ENCODE measurements around the gene DNPEP.
A peak's percentile ranks its signal among the peaks of the same experiment; 100 is the strongest.

DNPEP gene

DNA sequence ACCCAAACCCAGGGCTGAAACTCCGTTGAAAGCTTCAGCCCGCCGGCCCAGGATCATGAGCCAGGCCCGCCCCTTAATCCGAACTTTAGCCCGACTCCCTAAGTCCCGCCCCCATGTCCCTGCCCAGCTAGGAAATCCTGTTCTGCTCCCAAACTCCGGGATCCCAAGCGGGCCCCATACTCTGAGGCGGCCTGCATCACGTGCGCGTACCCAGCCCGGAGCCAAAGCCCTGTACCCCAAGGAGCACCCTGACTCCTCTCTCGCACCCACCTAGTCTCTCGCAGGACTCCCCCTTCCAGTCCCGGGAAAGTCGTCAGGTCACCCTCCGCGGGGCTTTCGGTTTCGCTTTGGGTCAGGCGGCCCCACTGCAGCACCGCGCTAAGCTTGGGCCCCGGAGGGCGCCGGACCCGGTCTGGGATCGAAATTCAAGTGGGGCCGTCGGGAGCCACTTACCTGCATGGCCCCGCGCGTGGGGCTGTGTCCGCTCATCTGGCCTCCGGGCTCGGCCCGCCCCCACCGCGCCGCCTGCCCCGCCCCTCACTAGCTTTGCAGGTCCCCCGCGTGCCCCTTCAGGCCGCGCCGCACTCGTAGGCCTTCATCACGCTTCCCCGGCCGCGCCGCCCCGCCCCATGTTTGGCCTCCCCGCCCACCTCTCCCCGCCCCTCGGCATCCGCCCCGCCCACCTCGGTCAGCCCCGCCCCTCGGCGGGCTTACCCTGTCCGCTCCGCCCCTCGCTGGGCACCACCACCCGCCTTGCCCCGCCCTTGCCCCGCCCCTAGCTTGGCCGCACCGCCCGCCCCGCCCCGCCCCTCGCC is at the start of gene DNPEP:
Gene DNPEP, minus strand, starts transcription at position 607 of the 815 bp plus-strand sequence. Its CDS starts 118 bp downstream, at position 489.
- peak; percentile 39 for DNase-seq (ENCODE audit: low read depth)

DNA sequence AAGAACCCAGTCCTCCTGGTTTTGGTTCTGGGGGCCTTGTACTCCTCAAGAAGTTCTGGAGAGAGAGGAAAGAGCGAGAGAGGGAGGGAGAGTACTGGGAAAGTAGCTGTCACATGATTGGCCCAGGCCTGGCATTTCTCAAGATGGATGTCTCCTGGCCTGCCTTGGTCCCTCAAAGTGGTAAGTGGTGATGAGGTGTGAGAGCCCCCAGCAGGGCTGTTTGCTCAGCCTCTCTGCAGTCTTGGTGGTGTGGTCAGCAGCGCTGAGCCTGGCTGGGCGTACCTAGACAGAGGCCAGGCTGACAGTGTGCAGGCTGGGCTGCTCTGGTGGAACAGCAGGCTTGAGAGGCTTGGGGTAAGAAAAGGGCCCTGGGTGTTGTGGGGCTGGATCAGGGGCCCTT is 49.4 kb upstream of the DNPEP start:
- DNase-seq (ENCODE audit: low read depth) = no peak

DNA sequence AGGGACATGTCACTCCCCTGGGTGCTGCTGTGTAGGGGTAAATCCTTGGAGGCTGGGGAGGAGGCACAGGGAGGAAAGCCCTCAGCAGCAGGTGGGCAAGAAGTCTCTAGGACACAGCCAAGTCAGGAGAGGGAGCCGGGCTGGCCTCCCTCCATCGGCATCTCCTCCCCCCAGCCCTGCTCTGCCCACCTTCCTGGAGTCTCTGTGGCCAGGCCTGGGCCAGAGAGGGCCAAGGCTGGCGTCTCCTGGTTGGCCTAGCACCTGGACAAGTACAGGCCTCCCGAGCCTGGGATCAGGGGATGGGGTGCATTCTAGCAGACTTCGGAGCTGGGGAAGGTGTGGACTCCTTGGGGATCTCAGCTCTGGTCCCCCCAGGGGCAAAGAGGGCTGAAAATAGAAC is 48.8 kb upstream of the DNPEP start:
- no peak for DNase-seq (ENCODE audit: low read depth)

DNA sequence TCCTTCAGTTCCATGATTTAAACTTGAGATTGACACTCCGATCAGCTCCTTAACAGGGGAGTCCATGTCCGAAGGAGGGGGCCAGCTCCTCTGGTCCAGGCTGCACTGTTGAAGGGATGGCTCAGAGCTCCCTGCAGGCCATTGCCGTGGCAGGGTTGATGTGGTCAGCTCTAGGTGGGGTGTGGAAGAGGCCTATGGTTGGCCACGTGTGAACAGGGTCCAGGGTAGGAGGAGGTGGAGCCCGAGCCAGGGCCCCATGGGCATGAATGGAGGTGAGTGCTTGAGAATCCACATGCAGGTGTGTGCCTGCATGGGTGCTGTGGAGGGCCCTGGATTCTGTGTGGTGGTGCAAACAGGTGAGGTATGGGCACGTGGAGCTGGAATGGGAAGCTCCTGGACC is 48.0 kb upstream of the DNPEP start:
- DNase-seq (ENCODE audit: low read depth) = no peak

DNA sequence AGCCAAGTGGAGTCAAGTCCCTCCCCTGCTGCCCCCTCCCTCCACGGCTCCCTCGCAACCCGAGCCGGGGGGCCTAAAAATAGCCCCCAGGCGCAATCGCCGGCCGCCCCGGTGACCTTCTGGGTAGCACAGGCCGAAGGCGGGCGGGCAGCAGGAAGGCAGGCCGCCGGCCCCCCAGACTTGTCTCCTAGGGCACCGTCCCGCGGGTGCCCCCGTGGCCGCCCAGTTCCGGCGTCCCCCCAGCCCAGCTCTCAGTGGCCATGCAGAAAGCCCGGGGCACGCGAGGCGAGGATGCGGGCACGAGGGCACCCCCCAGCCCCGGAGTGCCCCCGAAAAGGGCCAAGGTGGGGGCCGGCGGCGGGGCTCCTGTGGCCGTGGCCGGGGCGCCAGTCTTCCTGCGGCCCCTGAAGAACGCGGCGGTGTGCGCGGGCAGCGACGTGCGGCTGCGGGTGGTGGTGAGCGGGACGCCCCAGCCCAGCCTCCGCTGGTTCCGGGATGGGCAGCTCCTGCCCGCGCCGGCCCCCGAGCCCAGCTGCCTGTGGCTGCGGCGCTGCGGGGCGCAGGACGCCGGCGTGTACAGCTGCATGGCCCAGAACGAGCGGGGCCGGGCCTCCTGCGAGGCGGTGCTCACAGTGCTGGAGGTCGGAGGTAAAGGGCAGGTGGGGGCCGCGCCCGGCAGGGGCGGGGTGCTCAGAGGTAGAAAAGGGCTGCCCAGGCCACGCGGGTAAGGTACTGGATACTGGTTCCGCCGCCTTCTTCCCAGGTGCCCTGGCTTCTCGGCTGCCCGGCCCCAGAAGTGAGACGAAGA is 47.2 kb upstream of the DNPEP start, which contains the start of gene SPEG:
Gene SPEG, plus strand, starts transcription at position 126 of the 808 bp plus-strand sequence. Its CDS starts 135 bp downstream, at position 261.
- DNase-seq (ENCODE audit: low read depth) = no peak

DNA sequence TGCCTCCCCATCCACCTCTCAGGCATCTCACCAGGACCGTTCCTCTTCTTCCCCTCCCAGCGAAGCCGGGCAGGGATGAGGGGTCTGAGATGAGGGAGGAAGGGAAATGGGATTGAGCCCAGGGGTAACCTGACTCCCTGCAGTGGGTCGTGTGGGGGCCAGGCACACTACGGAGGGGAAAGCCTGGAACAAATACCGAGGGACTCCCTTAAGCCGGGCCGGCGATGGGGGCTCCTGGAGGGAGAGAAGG is 46.7 kb upstream of the DNPEP start:
- no peak for DNase-seq (ENCODE audit: low read depth)

DNA sequence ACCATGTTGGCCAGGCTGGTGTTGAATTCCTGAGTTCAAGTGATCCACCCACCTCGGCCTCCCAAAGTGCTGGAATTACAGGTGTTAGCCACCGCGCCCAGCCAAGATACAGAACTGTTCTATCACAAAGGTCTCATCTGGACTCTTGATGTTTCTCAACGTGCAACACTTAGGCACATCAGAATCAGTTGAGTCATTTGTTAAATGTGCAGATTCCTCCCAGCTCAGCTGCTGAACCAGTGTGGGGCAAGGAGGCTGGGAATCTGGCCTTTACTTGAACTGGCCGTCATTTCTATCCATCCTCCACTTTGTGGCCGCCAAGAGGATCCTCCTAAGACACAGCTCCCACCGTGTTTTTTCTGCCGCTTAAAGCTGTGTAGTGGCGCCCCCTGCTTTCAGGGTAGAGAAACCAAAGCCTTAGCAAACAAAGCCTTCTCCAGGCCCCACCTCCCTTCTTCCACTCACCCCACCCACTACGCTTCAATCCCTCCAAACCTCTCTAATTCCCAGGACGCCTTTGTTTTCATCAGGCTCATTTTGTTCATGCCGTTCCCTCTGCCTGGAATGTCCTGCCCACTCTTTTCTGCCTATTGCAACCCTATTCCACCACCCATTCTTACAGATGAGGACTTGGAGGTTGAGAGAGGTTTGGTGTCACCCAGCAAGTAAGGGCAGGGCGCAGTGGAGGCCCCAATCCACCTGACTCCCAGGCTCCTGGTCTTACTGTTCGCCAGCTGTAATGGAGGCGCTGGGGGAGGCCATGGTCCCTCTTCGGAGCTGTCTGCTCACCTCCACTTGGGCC is 46.2 kb upstream of the DNPEP start:
- no peak for DNase-seq (ENCODE audit: low read depth)

DNA sequence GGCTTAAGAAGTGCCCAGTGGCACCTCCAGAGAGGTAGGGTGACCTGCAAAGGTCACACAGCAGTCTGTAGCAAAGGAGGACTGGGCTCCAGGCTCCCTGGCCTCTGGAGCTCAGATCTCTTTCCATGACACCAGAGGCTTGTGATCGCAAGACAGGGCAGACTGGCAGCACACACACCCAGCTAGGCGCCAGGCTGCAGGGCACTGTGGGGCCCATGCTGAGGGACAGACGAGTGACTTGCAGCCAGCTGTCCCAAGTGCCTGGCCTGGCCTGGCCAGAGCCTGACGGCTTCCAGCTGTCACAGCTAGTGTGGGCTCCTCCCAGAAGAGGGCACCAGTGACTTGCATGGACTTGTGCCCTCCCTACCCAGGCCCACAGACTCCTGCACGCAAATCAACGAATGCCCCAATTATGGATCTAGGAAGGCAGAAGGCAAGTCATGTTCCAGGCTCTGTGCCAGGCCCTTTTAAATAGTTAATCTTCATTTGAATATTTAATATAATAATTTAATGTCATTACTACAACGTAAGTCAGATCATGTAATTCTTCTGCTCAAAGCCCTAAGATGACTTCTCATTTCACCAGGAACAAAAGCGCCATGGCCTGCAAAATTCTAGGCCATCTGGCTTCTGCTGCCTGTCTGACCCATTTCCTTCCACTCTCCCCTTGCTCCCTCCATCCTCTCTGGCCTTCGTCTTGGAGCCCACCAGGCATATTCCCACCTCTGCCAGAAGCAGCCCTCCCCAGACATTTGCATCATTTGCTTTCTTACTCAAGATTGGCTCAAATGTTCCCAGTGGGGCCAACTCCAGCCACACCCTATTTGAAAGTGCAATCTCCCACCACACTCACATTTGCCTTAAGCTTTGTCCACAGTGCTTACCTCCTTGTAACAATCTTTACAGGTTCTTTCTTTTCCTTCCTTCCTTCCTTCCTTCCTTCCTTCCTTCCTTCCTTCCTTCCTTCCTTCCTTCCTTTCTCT is 43.2 kb upstream of the DNPEP start:
- DNase-seq (ENCODE audit: low read depth) = no peak

DNA sequence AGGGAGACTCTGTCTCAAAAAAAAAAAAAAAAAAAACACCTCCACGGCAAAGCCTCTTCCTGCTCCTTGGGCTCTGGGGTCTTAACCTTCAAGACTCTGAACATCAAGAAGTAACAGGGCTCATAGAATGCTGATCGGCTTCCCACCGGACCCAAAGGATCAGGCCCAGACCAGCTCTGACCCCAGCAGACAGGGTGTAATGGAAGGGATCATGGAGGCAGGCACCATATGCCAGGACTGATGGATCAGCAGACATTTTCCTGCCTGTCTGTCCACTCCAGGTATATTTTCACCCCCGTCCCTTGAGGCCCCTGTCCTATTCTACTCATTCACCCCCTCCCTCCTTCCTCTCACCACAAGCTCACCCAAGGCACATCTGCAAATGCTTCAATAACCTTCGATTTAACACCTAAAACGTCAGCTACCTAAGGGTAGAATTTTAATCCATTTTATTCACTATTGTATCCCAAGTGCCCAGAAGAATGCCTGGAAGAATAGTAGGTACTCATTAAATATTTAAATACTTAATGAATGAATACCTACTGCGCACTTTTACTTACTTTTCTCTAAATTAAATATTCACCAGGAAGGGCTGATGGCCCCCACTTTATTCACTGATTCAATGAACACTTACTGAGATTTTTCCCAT is 42.4 kb upstream of the DNPEP start:
- DNase-seq (ENCODE audit: low read depth) = no peak

DNA sequence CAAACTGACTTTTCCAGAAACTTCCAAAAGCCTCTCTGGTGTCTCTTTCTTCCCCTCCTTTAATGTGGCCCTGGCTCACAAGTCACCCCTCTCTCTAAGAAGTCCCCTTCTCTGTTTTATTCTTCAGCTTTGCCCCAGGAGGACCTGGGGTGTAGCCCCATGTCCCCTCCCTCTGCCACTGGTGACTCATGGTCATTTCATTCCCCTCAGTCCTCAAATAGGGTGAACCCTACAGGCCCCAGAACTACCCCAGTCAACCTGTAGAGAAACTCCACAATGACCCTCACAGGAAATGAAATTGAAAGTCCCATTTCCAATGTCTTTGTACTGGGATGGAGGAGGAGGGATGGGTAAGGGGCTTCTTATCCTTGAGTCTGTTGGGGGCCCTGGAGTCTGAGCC is 40.8 kb upstream of the DNPEP start:
- no peak for DNase-seq (ENCODE audit: low read depth)

DNA sequence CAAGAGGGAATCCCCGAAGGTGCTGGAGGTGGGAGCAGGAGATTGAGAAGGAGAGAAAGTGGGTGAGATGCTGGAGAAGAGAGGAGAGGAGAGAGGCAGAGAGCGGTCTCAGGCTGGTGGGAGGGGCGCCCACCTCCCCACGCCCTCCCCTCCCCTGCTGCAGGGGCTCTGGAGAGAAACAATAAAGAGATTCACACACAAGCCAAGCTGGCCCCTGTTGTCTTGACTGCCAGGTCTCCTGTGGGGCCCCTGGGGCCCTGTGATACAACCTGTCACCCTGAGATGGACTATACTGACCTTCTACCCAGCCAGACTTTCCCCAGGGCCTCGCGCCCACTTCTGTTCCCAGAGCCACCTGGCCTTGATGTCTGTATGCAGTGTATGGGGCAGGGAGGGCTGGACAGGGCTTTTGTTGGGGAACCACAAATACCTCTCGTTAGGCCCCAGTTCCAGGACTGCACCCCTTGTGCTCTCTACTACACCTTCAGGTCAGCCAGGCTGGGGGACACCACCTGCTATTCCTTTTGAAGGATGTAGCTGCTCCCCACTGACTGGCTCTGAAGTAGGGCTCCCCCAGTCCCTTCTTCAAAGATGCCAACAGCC is 38.9 kb upstream of the DNPEP start:
- no peak for DNase-seq (ENCODE audit: low read depth)

DNA sequence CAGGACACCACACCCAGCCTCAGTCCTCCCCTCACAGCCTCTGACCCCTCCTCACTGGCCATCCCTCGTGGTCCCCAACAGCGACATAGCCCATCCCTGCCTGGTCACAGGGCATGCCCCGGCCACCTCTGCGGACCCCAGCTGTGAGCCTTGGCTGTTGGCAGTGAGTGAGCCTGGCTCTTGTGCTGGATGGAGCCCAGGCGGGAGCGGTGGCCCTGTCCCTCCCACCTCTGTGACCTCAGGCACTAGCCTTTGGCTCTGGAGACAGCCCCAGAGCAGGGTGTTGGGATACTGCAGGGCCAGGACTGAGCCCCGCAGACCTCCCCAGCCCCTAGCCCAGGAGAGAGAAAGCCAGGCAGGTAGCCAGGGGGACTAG is 38.3 kb upstream of the DNPEP start:
- no peak for DNase-seq (ENCODE audit: low read depth)

DNA sequence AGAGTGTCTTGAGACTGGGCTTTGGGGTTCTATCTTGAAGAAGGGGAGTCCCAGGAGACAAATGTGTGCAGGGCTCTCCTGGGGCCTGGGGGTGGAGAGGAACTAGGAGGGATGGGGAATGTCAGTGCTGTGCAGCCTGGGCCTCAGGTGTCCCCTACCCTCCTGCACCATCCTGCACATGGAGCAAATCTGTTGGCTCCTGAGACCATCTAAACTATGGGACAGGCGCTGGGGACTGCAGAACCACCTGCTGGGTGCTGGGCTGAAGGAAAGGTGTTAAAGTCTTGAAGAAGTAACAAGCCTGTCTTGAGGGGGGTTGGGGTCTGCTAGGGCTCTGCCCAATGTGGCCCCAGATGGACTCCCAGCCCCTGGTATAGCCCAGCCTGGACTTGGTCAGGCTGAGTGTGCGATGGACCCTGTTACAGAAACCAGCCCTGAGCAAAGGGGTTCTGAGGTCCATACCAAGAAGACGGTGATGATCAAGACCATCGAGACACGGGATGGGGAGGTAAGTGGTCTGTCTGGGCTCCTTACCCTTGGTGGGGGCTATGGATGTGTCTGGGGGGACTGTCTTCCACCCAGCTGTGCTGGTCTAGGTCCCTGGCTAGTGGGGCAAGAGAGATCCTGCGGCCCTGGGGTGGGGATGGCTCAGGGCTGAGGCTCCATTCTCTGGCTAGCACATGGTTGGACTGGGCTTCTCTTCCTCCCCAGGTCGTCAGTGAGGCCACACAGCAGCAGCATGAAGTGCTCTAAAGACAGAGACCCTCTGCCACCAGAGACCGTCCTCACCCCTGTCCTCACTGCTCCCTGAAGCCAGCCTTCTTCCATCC is 37.7 kb upstream of the DNPEP start:
- DNase-seq (ENCODE audit: low read depth) = no peak

DNA sequence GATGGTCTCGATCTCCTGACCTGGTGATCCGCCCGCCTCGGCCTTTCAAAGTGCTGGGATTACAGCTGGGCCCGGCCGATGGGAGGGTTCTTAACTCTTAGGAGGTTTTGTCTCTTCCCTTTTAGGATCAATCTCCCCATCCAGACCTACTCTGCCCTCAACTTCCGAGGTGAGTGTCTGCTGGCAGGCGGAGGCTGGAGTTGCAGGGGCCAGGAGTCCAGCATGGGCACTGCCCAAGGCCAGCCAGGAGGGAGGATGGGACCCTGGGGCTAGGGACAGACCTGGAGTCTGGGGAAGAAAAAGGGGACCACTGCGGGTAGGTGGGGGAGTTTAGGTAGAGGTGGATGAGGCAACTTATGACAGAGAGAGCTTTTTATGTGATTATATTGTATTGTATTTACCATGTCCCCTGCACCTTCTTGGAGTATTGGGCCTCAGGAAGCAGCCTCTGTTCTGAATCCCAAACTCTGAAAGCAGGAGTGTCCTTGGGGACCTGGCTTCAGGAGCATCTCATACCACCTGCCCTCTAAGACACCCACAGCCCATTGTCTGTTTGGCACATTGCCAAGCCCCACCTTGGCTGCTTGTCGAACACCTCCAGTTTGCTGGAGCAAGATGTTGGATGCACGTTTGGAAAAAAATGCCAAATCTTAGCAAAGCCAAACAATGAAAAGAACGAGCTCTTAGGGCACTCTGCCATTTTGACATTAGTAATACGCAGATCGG is 36.1 kb upstream of the DNPEP start:
- no peak for DNase-seq (ENCODE audit: low read depth)

DNA sequence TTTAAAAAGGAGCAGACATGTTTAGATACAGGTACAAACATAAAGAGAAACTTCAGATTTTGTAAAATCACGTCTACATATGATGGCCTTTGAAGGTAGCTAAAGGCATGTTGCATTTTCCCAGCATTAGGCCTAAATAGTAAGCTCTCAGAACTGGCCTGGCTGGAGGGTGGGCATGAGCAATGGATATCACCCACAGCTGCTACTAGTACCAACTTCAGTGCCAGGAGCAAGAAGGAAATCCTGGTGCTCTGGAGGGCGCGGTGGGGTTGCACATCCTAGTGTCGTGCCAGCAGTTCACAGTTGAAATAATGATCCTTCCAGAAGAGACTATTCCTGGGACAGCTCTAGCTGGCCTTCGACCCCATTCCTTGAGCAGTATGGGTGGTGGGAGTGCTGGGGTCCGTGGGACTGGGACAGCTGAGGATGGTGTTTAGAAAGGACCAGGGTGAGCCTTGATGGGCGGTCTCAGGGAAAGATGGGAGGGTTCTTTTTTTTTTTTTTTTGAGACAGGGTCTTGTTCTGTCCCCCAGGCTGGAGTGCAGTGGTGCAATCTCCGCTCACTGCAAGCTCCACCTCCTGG is 35.3 kb upstream of the DNPEP start:
- DNase-seq (ENCODE audit: low read depth) = no peak

DNA sequence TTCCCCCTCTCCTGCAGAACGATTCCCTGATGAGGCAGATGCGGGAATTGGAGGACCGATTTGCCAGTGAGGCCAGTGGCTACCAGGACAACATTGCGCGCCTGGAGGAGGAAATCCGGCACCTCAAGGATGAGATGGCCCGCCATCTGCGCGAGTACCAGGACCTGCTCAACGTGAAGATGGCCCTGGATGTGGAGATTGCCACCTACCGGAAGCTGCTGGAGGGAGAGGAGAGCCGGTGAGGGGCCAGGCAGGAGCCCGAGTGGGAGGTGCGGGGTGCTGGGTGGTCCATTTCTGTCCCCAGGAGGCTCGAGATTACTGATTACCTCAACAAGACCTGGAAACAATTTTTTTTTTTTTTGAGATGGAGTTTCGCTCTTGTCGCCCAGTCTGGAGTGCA is 33.6 kb upstream of the DNPEP start:
- no peak for DNase-seq (ENCODE audit: low read depth)

DNA sequence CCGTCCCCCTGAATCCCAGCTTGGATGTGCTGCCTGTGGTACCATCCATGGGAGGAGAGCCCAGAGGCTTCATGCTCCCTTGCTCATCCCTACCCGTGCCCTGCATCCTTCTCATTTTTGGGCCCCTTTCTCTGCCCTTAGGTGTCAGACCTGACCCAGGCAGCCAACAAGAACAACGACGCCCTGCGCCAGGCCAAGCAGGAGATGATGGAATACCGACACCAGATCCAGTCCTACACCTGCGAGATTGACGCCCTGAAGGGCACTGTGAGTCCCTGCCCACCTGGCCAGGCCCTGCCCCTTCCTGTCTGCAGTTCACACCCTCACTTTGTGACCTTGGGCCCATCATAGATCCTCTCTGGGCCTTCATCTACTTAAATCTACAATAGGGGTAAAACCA is 33.0 kb upstream of the DNPEP start:
- DNase-seq (ENCODE audit: low read depth) = no peak

DNA sequence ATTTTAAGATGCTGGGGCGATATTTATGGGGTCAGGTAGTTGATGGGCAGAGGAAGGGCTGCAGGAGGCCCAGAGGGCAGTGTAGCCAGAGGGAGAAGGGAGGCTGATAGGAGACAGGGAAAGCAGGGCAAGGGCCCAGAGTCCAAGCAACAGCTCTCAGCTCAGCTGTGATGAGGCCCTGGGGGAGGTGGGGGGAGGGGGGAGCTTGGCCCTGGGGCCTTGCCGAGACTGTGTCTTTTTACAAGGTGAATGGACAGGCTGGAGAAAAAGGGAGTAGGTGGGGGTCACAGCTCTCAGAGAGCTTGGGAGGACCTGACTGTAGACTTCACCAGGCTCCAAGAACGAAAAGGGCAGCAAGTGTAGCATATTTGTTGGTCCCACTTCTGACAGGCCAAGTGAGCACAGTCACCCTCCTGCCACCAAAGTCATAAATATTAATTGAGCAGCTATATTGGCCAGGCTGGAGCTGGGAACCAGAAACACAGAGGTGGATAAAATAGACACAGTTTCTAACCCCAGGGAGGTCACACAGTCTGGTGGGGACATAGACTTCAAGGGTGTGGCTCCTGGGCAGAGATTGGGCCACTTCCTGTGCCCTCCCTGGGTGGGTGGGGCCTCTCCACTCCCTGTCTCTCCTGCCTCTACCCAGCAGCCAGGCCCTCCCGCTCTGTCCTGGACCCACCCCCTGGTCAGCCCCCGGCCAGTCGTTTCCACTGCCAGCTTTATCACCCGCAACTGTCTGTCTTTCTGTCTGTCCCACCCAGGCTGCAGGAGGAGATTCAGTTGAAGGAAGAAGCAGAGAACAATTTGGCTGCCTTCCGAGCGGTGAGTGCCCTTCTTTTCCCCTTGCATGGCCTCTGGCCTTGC is 31.9 kb upstream of the DNPEP start:
- no peak for DNase-seq (ENCODE audit: low read depth)
